Ureter (tissue), 1 donor: ENCODE measurements around the gene ZNF518B. TPM values are rescaled to one million over a fixed set of nuclear protein-coding genes. Genes with fewer than 3 reads are reported as not detected.

ENCODE experiments used
- total RNA-seq: library from RNA; stranded (reverse); gene quantifications from one replicate; pipeline ENCODE4 v1.2.4, GENCODE V29; 2023
- donor health status: DM: yes; HTN: yes; CAD: no.

Gene ZNF518B
- total RNA-seq, 1 donor from 2014 or later = 25.0 TPM

Other genes starting within 250 kb of the ZNF518B start
- gene CLNK, start 227.3 kb upstream of the ZNF518B start, total RNA-seq = 0.31 TPM